ENCODE results near the gene MED9. TPM values are rescaled to one million over a fixed set of nuclear protein-coding genes. Genes with fewer than 3 reads are reported as not detected.
"Not testable (repeated sequence)": the region's sequence is repeated elsewhere in the genome, so short reads cannot be mapped to it uniquely, and the experiment has no call there.

MED9 gene, protein sequence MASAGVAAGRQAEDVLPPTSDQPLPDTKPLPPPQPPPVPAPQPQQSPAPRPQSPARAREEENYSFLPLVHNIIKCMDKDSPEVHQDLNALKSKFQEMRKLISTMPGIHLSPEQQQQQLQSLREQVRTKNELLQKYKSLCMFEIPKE
- 12.5 and 14.6 TPM in 2 replicates for total RNA-seq

DNA sequence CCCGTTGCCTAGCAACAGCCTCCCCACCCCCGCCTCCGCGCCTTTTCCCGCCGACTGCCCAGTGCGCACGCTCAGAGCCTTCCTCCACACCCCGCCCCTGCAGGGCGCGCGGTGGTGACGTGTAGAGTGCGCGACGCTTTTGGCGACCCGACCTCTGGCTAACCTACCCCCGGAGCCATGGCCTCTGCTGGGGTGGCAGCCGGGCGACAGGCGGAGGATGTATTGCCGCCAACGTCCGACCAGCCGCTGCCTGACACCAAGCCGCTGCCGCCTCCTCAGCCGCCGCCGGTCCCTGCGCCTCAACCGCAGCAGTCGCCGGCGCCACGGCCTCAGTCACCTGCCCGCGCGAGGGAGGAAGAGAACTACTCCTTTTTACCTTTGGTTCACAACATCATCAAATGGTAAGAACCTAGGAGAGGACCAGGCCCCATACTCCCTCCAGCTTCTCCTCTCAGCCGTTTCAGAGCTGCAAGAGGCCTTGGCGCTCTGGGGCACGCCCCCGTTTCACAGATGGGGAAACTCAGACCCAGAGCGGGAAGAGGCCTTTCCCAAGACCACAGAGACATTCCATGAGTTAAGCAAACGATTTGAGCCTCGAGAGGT lies at the start of gene MED9:
Gene MED9 (plus strand): TSS at position 136 of the 603 bp plus-strand sequence. CDS start 42 bp downstream, at position 178.
- intact Hi-C loops (cut with micrococcal nuclease), result loop anchor here (1.0 to 10.0 kb wide), 5 partner anchors 19 to 838 kb away; partner anchors contain the start of genes DRC3, PEMT, RASD1 and SMCR8

DNA sequence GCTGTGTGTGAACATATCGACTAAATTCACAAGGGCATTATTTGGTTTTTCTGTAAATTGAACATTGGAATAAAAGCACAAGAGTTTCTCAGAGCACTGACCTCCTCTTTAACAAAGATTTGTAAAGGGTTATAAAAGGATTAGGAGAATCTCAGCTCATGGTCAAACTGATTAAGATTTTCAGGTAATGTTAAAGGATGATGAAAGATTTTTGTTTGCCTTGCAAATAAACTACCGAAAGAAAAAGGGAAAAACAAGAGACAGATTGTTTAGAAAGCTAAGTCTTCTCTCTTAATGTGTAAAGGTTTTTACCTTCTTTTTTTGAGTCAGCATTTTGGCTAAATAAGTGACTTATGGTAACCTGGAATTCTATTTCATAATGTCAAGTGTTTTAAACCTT lies 47.6 kb upstream of the MED9 start:
- intact Hi-C loops (cut with micrococcal nuclease), result no loop called here

DNA sequence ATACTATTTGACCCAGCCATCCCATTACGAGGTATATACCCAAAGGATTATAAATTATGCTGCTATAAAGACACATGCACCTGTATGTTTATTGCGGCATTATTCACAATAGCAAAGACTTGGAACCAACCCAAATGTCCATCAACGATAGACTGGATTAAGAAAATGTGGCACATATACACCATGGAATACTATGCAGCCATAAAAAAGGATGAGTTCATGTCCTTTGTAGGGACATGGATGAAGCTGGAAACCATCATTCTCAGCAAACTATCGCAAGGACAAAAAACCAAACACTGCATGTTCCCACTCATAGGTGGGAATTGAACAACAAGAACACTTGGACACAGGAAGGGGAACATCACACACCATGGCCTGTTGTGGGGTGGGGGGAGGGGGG lies 45.9 kb upstream of the MED9 start:
- intact Hi-C loops (cut with micrococcal nuclease), result not testable (repeated sequence)

DNA sequence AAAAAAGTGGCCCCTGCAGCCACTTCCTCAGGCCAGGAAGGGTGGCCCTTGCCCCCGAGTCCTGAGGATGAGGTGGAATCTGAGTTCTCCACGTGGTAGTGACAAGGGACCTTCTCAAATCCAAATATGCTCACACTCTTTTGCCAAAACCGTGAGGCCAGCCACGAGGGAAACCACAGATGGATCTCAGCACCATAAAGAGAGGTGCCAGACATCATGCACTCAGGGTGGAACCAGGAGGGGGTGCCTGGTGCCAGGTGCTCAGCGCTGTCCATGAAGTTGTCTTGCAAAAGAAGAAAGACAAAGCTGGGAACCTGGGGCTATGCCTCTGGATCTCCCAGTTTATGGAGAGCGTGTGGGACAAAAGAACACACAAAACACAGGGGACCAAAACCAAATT lies 45.2 kb upstream of the MED9 start:
- intact Hi-C loops (cut with micrococcal nuclease), result no loop called here

DNA sequence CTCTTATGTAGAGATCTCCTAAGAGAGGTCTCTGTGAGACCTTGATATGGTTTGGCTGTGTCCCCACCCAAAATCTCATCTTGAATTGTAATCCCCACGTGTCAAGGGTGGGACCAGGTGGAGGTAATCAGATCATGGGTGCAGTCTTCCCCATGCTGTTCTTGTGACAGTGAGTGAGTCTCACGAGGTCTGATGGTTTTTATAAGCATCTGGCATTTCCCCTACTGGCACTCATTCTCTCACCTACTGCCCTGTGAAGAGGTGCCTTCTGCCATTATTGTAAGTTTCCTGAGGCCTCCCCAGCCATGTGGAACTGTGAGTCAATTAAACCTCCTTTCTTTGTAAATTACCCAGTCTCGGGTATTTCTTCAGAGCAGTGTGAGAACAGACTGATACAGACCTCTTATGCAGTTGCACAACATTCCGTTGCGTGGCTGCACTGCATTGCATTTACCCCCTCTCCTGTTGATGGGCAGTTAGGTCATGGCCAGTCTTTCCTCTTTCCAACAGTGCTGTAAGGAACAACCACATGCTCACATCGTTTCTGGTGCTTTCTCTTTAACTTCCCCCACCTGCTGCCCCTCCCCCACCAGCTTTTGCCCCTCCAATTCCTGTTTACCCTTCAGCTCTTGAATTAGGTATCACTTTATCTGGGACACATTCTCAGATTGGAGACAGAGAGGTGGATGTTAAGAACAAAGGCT lies 43.6 kb upstream of the MED9 start:
- intact Hi-C loops (cut with micrococcal nuclease), result no loop called here

DNA sequence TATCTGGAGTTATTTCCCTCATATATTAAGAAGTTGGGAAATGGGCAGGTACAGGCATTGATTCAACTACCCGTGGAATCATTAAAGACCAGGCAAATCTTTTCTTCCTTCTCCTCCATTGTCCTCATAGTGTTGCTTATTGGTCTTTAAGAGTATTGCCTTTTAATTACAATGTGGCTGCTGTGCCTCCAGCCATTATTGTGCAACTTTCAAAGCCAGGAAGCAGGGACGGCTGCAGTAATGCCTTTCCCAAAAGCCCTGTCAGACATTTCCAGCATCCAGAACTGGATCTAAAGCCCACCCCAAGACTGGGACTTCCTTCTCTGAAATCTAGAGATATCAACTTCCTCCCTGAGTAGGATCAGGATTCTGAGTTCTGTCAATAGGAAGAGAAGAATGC lies 42.3 kb upstream of the MED9 start:
- intact Hi-C loops (cut with micrococcal nuclease), result no loop called here

DNA sequence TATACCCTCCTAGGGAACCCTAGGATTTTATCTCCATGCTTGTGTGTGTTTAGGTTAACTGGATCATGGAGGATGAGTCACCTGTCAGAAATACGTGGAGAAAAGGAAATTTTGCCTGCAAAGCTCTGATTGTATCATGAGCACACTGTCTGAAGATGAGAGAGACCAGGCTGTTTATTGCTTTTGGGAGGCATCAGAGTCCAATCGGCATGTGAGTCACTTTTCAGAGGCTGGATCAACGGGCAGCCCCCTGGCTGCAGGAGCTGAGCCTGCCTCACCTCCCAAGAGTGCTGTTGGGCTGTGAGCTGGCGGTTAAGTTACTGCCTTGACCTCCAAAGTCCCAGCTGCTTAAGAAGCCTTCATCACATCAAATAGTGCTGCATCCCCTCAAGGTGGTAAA lies 41.5 kb upstream of the MED9 start:
- intact Hi-C loops (cut with micrococcal nuclease), result no loop called here

DNA sequence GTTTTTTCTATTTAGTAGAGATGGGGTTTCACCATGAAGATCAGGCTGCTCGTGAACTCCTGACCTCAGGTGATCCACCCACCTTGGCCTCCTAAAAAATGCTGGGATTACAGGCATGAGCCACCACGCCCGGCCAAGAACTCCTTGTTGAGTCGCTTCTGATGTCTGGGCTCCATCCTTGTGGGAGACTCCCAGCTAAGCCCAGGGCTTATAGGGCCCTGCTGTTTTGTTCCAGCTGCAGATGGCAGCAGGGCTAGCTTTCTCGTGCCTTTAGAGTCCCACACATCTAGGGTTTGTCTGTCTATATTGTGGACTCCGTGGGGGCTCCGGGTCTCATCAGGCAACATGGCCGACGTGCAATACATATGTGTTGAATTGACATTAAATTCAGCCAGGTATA lies 39.3 kb upstream of the MED9 start:
- intact Hi-C loops (cut with micrococcal nuclease), result no loop called here

DNA sequence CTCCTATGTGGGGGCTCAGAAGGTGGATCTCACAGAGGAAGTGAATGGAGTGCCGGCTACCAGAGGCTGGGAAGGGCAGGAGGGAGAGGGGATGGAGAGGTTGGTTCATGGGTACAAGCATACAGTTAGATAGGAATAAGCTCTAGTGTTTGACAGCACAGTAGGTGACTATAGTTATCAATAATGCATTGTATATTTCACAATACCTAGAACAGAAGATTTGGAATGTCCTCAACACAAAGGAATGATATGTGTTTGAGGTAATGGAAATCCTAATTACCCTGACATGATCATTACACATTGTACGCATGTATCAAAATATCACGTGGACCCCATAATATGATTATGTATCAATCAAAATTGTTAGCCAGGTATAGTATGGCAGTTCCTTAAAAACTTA lies 38.9 kb upstream of the MED9 start:
- intact Hi-C loops (cut with micrococcal nuclease), result no loop called here

DNA sequence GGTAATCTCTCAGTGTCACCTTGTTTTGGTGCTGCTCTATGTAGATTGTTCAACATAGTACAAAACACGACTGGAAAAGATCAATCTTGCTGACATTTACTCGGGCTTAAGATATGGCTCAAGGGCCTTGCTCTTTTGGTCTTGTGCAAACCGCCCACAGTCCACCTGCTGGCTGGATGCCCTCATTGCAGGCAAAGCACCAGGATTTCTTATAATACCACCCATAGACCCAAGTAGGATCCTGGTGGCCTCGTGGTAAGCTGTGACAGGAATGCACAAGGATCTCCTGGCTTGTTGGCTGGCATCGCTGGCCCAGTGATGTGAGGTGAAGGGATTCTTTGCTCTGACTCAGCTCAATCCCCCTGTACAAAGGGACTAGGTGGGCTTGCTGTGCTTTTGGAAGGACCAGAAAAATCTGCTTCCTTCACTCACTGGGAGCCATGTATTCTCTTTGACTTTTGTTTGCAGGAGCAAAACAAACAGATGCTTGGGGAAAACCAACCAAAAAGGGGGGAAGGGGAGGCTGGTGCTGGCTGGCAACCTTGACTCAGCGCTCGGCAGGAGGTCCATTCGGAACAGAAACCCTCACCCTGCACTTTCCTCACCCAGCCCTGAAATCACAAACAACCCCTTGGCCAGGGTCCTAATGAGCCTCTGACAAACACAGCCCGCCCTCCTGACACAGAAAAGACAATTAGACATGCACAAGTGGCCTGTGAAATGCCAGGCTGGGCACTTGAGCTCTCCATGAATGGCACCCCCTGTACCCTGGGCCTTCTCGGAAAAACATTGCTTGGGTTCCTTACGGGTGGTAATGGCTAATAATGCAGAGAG lies 36.6 kb upstream of the MED9 start:
- intact Hi-C loops (cut with micrococcal nuclease), result loop anchor here (1.0 kb wide), 1 partner anchor 85 kb away; no protein-coding TSS in a partner anchor

DNA sequence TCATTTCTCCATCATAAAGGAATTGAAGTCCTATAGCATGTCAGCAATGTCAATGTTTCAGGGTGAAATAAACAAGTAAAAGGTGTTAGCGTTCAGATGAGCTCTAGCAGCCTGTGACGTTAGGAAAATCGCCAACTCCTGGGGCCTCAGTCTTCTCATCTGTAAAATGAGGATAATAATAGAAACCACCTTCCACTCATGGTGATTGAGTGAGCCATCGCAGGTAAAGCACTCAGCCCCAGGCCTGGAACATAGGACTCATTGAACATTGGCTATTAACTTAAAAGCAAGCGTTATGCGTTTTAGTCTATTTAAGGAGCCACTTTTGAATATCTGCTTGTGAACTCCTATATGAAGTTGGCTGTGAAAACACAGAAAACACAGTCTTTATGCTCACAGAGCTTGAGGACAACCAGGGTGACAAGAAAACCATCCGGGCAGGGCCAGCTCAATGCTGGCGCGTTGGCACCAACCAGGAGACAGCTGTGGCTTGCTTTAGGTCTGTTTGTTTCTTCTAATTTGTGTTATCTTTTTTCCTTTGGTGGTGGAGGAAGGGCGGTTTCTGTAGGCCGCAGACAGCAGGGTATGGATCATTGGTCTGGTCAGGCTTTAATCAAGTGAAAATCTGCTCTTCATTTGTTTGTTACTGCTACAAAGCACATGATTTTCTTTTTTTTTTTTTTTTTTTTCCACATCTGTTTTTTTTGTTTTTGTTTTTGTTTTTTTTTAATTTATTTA lies 35.7 kb upstream of the MED9 start:
- intact Hi-C loops (cut with micrococcal nuclease), result loop anchor here (1.0 kb wide), 1 partner anchor 86 kb away; no protein-coding TSS in a partner anchor

DNA sequence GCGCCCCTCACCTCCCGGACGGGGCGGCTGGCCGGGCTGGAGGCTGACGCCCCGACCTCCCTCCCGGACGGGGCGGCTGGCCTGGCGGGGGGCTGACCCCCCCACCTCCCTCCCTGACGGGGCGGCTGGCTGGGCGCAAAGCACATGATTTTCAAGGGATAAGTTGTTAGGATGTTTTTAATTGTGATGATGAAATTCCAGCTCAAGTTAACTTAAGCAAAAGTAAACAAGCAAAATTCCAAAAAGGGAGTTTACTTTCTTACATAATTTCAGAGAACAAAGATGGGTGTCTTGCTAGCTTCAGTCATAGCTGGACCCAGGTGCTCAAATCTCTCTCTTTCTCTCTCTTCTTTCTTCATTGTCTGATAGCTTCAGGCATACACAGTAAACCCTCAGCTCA lies 33.6 kb upstream of the MED9 start:
- intact Hi-C loops (cut with micrococcal nuclease), result no loop called here

DNA sequence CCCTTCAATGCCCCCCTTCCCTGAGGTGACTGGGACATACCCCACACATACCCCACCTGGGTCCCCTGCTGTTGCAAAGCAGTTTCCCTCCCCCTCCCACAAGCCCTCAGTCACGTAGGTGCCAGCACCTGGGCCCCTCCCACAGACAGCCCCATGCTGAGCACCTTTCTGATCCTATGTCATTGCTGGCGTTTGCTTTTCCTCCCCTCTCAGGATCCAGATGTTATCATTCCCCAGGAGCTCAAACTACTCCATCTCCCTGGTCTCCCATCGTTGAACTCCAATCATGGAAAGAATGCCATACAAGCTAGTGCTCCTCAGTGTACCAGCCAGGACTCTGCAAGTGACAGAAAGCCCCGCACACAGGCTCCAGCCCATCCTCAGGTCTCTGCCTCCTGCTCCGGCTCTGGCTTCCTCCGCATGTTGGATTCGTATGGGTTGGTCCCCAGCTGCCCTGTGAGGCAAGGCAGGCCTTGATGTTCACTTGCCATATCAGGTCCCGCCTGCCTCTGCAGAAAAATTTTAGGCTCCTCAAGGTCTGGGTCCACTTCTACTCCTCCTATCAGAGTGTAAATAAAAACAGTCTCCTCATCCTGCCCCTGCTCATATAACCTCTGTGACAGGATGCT lies 31.4 kb upstream of the MED9 start:
- intact Hi-C loops (cut with micrococcal nuclease), result no loop called here

DNA sequence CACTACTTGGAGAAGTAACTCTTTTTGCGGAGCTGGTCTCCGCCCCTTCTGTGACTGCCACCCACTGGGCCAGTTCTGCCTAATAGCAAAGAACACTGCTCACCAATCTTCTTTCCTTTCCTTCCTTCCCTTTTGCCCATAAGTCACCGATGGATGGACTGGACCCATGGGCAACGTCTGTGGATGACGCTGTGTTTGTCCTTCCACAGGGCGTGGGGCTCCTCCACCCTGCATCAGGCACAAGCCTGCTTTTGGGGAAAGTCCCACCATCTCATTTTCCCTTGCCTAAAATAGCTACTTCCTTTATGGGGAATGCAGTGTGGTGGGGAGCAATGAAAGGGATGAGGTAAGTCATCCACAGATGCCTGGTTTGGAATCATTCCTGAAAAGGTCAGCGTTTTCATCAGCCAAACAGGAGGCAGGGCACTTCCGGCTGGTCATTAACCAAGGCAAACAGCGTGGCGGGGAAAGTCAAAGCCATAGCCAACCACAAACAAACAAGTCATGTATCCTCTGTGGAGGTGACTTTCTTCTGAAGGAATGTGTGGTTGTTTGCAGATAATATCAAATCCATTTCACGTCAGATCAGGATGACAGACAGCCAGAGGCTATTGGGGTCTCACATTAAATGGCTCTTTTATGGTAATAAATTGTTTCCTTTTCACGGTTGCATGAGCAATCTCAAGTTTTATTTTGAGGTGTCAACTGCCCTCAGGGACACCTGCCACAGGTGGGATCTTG lies 30.7 kb upstream of the MED9 start:
- intact Hi-C loops (cut with micrococcal nuclease), result no loop called here

DNA sequence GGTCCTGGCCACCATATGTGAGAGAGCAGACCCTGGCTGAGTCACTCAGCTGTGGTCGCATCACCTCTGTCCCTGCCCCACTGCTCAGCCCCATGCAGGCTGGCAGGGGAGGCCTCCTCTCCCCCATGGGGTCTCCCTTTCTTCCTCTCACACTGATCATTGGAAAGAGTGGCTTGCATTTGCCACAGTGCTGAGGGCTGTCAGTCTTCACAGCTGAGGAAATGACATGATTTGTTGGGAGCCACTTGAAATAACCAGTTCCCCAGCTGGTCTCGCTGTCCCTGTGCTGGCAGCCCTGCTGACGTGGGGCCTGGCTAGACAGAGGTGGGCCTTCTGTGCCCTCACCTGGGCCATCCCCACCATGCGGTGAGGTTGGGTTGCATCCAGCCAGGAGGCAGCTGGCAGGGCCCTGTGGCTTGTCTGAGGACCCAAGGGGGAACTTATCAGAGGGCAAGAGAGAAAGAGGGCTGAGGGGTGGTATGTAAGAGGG lies 30.1 kb upstream of the MED9 start:
- intact Hi-C loops (cut with micrococcal nuclease), result no loop called here

DNA sequence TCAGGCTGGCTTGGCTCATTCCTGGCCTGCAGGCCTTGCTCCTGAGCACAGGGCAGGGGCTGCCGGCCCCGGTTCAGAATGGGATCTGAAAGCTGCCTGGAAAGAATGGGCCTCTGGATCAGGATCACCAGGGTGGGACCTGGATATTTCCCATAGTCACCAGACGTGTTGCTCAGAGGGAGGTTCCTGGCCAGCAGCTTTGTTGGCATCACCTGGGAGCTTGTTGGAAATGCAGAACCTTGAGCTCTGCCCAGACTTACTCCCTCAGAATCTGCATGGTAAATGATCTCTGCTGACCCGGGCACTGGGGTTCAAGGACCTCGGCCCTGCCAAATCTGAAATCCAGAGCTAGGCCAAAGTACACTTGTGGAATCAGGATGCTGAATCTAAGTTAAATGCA lies 29.5 kb upstream of the MED9 start:
- intact Hi-C loops (cut with micrococcal nuclease), result no loop called here

DNA sequence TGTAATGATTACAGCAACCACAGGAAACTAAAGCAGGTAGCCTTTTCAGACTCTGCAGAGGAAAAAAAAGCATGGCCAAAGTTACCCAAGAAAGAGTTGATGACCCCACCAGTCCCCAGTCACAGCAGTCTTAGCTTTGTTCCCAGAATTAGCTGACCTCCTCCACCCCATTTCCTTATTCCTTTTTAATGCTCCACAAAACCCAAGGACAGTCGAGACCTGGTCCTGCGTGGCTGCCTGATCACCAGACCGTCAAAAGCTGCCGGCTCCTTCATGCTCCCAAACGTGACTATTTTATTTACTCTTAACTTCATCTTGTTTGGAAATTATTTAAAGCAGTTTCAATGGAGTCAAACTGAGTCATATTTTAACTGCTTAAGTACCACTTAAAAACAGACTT lies 28.7 kb upstream of the MED9 start:
- intact Hi-C loops (cut with micrococcal nuclease), result no loop called here

DNA sequence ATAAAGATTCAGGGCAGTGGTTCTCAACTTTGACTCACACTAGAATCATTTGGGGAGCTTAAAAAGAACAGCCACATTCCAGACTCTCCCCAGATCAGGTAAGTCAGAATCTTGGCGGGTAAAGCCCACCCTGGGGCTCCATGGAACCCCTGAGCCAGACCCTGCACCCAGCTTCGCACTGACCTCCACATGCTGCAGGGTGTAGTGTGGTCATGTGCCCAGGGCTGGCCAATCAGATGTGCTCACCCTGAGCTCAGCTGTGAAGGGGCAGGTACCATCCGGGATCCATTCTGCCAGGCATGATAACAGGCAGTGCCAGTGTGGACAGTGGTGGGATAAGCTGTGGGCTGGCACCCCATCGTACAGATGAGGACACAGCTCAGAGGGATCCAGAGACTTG lies 28.1 kb upstream of the MED9 start:
- intact Hi-C loops (cut with micrococcal nuclease), result no loop called here

DNA sequence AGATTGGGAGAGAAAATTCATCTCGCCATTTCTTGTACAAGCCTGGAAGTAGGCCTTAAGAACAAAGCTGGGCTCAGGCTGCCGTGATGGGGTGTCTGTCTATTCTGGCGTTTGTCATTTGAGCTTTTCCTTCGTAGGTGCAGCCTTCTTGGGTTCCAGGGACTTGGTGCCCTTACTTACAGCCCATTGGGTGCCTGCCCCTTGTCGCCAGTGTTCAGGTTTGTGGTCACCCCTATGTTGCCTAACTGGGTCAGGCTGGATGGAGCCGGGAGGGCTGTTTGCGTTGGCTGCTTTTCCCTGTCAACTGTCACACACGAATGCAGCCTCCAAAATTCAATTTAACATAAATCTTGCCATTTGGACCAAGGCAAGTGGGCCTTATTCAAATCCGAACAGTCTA lies 23.7 kb upstream of the MED9 start:
- intact Hi-C loops (cut with micrococcal nuclease), result no loop called here

DNA sequence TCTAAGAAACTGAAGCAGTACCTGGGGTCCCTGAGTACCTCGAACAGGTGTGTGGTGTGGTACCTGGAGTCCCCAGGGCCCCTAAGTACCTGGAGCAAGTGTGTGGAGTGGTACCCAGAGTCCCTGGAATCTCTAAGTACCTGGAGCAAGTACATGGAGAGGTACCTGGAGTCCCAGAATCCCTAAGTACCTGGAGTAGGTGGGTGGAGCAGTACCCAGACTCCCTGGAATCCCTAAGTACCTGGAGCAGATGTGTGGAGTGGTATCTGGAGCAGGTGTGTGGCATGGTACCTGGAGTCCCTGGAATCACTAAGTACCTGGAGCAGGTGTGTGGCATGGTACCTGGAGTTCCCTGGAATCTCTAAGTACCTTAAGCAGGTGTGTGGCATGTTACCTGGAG lies 22.5 kb upstream of the MED9 start:
- intact Hi-C loops (cut with micrococcal nuclease), result no loop called here

Data from T-helper 2 cell treated with Interferon-gamma antibody and Interleukin-4, amounts not matched to agents 100 ng/mL and 5 ng/mL, for 36 hours (primary cell).